ENCODE data around the gene NTM.

The NTM gene

DNA sequence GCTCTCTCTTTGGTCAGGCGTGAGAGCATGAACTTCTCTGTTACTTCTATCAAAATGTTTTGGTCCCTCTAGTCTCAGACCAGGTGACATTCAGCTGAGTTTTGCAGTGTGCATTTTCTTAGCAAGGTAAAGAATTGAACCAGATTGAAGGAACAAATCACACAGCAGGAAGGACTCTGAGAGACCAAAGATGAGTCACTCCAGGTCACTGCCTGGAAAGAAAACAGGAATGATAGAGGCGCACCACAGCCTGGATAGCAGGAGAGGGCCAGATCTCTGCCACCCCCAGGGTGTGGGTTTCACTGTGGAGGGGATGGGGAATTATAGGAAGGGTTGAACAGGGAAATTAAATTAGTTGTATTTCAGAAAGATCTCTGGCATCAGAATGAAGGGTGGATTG is 788.3 kb downstream of the NTM start:
- no peak for DNase-seq (ENCODE audit: low read depth)

DNA sequence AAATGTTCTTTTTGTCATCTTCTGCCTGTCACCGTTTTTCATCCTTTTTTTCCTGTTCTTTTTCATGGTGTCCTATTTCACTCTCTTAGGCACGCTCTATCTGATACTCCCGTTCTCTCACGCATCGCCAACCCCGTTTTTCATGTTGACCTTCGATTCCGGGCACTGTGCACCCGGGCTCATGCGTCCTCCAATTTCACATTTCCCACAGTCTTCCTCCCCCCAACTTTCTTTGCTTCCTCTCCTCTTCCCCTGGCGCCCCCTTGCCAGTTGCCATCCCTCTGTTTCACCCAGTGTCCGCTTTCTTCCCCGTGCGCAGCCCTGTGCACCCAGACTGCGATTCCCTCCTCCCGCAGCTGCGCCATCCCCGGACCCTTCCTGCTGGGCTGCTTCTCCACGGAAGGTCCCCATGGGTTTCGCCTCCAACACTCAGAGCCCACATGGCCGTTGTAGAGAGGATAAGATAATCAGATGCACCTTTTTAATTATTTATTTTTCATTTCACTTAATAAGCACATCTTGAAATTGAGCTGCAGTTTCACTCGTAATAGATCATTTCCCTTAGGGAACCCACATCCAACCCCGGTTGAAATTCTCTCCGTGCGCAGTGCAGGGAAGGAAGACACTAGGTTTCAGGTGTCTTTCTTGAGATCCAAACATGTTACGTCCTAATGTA is 791.1 kb downstream of the NTM start:
- DNase-seq (ENCODE audit: low read depth), result no peak

DNA sequence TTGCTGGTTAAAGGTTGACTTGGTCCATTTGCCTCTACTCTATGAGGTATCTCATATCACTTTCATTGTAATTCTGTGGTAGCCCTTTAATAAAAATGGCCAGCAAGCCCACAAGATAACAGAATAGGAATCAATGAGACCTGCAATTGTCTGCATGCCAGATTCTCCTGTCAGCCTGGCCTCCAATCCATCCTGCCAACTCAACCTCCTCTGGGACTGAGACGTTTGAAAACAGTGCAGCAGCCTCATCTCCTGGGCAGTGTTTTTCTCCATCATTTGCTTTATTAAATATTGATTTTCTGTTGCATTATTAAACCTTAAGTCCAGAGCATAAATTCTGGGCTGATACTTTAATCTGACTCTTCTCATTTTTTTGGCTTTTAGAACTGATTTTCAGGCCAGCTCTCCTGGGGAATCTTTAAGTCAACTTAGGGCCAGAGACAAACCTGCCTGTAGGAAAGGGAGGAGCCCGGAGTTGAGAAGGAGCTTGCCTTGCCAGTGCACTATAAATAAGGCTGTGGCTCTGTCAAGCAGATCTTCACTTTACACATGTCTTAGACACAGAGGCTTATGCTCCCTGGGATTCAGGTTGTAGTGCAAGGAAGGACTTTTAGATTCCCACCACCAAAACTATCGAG is 798.0 kb downstream of the NTM start:
- DNase-seq (ENCODE audit: low read depth), result no peak

DNA sequence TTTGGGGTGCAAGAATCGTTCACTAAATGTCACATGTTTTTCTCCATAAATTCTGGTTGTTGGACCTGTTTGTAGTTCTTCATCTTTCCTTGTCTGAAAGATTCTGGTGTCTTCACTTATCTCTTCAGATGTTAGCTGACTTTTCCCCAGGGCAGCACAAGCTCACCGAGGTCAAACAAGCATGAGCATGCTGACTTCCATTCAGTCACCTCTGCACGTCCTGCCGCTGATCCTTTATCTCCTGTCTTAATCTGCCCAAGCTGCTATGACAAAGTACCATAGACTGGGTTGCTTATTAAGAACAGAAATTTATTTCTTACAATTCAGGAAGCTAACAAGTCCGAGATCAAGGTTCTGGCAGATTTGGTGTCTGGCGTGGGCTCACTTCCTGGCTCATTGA is 800.6 kb downstream of the NTM start:
- no peak for DNase-seq (ENCODE audit: low read depth)

DNA sequence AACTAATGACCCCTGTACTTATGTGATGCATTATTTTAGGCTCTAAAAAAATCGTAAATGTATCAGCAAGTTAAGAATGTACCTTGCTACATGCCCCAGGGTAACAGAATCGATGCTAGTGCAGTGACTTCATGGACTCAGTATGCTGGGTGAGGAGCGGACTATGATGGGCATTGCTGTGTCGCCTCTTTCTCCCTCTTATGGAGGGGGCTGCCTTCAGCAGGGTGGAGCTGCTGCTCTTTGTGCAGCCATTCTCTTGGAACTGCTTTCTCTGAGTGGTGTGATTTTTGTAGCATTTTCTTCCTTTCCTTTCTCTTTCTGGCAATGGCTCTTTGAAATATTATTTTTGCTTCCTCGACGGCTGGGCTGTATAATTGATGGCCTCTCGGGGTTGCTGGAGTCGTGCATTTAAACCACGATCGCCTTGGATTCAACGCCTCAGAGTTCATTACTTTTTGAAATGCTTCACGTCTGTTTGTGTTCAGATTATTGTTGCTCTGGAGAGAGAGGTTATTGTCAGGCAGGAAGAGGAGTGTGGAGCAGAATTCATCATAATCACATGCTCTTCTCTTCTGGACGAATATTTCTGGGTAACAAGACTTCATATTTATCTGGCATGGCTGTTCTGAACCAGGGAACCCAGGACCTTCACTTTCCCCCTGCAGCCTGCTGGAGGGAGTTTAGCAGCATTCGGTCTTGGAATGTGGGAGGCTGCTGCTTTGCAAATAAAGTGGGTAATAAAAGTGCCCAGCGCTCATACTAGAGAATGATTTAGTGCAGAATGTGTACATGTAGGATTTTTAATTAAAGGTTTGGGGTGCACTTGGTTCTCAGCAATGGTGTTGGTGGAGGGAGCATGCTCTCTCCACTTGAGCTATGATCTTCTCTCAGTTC is 804.2 kb downstream of the NTM start:
- no peak for DNase-seq (ENCODE audit: low read depth)

DNA sequence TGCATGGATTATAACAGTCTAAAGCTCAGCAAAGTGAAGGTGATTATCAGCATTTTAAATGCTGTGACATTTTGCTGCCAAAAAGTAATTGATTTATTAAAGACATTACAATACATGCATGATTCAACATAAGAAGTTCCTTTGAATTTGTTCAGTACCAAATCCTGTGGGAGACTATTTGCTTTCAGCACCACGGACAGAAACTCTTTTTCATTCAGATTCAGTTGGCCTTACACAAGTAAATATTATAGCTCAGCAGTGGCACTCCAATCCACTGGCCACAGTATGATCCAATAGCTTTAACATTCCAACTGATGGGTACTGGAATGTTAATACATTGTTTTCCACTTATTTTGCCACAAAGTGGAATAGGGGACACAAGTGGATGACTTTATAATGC is 806.7 kb downstream of the NTM start:
- DNase-seq (ENCODE audit: low read depth), result no peak

DNA sequence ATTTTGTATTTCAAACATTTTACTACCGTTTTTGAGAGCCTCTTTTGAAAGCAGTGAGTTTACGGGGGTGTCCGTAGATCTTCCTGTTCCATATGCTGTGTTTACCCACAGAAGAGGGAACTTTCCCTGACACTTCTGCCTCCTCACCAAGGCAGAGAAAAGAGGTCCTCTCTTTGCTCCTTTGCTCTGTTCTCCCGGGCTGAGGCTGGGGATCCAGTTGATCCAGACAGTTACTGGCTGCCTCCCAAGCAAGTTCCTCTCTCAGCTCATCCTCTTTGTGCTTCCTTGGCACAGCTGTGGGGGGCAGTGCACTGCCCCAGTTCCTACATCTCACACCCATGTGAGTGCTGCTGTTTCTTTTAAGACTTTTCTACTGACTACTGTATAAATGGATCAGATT is 813.7 kb downstream of the NTM start:
- DNase-seq (ENCODE audit: low read depth), result no peak

DNA sequence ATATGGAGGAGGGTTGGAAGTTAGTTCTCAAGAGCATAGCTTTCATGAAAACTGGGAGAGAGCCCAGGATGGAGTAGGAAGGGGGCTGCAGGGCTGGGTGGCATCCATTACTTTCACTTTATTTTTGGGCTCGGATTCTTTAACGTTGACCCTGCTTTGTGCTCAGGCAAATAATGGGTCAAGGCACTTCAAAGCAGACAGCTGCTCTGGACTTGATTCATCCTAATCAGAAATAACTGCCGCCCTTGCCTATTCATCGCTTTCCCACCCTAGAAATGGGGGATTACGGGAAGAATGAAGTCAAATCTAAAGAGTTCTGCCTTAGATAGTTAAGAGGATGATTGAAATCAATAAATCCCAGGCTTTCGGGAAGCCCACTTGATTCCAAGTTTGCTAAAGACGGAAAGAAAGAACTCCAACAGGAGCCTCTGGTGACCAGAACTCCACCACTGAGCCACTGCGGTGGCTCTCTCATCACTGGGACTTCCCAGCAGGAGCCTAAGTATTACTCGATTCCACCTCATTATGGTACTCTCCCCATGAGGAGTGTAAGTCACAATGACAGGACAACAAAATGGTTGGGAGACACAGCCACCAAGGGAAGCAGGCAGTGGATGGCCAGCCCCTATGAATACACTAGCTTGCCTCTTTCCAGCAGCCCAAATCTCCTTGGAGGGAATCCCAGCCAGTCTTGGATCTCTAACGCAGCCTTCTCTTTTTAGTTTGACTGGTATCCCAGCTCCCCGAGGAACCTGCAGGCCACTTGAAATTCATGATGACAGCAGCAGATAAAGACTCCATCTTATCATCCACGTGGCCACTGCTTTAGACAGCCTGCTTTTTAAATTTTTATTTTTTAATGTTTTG is 815.5 kb downstream of the NTM start:
- no peak for DNase-seq (ENCODE audit: low read depth)

DNA sequence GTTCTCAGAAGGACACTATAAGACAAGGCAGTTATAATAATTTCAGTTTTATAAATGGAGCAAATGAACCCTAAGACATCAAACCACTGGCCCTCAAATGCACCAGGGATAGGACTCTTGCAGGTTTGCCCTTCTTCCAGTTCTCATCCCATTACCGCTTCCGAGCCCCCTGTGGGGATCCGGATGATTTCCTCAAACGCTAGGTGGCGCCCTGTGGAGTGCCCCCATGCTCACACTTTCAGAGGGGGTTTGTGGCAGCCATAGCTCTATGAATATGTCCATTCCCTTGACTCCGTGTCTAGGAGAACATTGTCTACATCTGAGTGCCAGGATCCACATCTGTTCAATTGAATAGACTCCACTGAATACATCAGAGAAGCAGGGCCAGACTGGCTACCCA is 816.3 kb downstream of the NTM start:
- no peak for DNase-seq (ENCODE audit: low read depth)

DNA sequence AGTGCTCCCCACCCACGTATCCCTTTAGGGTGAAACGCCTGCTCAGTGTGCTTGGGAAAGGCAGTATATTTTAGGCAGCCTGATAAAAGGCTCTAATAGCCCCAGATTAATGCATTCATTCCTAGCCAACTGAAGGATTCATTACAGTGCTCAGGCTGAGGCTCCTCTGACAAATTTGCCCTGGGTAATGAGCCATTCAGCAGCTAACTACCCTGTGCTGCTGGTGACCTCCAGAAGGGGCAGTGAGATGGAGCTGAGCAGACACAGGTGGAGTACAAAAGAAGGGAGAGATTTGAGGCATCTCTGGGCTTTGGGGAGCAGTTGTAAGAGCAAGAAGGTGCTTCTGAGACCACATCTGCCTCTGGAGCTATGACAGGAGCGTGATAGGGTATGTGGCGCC is 817.0 kb downstream of the NTM start:
- no peak for DNase-seq (ENCODE audit: low read depth)

DNA sequence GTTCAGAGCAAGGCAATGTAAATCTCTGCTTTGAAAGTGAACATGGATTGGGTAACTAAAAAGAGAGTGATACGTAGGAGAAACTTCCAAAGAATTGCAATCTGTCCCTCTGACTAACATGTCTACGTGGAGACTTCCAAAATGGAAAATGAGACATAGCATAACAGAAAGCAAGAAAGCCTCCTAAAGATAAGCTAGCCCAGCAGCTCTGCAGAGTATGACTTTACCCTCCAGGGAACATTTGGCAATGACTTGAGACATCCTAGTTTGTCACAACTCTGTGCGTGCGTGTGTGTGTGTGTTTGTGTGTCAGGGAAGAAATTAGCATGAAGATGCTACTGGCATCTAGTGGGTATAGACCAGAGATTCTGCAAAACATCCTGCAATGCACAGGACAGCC is 817.4 kb downstream of the NTM start:
- no peak for DNase-seq (ENCODE audit: low read depth)

DNA sequence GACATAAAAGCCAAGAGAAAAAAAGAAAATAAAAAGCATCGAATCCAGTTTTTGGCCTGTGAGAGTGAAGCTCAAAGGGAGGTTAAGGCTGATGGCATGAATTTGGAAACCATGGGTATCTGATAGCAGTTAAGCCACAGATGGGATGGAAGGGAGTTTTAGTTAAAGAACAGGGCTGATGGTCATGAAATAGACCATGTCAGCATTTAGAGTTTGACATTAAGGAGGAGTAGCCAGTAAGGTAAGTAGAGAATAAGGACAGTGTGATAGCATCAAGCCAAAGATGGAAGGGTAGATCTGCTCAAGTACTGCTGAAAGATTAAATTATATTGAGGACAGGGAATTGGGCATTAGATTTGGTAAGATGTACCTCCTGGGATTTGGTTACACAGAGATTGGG is 826.5 kb downstream of the NTM start:
- DNase-seq (ENCODE audit: low read depth), result no peak

DNA sequence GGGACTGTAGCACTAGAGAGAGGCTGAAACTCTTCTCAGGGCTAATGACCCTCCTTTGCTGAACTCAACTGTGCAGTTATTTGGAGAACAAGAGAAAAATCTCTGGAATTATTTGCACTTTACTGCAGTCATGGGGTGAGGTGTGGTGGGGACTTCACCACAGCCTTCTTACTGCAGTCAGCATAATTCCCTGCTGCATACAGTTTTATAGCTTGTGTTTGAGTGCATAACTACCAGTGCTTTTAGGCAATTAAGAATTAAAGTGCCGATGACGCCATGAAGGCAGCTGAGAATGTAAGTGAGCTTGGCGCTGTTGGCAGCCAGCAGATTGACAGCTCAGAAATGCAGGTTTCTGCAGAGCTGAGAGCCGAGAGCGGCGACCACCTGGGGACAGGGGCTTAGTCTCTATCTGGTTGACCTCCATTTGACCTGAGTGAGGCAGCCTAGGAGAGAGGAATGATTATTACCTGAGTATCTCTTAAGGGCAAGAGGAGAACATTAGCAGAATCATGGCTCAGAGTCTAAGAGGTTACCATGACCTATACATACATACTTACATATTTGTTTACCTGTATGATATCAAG is 830.0 kb downstream of the NTM start:
- DNase-seq (ENCODE audit: low read depth), result no peak

DNA sequence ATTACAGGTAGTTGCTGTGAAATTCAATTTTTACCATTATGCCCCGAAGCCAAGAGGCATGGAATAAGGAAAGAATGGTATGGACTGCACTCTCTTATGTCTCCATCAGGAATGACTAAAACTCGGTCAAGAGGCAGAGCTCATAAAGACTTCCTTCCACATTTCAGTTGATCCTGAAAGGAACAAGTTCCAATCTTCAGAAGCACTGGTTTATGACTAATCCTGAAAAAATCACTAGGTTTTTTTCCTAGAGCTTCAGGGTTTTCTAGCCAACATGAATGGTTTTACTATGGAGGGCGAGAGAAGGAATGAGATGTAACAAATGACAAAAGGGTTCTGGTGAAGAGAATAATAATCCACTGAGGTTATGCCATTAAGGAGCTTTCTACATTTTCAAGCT is 832.2 kb downstream of the NTM start:
- no peak for DNase-seq (ENCODE audit: low read depth)

DNA sequence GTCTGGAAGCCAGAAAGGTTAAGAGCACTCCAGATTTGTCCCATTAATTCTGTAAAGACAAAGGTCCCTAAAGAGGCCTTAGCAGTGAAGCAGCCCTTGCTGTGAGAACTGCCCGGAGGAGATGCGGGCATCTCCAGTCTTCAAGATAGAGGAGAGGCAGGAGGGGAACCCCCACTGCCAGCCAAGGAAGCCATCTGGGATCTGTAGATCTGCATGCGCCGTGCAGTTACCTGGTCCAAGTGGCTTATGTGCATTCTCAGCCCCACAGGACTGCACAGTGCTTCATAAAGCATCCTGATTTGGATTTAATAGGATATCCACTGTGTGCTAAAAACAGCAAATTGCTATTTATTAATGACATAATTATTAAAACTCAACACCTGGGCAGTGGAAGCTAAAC is 834.6 kb downstream of the NTM start:
- DNase-seq (ENCODE audit: low read depth), result no peak

DNA sequence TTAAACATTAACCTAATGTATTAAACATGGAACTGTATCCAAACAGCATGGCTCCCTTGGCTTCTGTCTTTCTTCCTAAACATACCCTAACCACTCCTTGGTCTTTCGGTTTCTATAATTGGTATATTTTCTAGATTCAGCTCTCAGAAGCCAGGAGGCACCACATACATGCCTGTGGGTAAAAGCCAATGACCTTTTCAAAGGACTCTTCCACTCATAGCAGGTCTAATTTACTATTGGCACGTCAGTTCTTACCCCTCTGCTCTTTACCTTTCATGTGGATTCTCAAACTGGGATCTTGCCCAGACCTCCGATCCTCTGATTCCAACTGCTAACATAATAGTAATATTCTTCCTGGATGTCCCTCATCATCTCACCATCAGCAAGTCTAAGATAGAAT is 835.1 kb downstream of the NTM start:
- DNase-seq (ENCODE audit: low read depth), result no peak

DNA sequence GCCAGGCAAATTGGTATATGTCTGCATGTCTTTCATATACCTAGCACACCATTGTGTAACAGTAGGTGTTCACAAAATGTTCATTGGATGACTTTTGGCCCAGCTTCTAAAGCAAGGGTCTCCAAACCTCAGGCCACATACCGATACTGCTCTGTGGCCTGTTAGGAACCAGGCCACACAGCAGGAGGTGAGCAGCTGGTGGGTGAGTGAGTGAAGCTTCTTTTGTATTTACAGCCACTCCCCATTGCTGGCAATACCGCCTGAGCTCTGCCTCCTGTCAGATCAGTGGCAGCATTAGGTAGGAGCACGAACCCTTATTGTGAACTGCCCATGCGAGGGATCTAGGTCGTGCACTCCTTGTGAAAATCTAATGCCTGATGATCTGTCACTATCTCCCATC is 836.6 kb downstream of the NTM start:
- no peak for DNase-seq (ENCODE audit: low read depth)

DNA sequence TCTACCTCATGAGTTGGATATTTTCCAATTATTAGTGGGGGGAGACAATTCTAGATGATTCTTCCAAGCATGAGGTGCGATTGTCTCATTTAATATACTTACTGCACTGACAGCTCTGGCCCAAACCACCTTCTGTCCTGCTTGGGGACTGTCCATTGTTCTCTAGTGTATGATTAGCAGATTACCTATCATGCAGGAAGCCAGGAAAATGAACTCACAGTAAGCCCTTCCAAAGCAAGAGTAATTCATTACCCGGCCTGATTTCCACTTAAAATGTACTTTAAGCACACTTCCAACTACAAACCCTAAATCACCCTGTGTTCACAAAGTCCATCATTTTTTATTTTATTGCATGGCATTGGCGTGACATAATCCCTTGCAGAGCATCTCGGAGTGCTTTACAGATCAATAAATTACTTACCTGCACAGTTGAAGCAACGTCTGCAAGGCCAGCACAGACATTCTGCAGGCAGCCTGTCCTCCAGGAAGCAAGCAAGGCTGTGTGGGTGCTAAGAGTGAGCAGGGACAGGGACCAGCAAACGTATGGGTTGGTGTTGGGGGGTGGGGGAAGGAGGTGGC is 838.2 kb downstream of the NTM start:
- no peak for DNase-seq (ENCODE audit: low read depth)

DNA sequence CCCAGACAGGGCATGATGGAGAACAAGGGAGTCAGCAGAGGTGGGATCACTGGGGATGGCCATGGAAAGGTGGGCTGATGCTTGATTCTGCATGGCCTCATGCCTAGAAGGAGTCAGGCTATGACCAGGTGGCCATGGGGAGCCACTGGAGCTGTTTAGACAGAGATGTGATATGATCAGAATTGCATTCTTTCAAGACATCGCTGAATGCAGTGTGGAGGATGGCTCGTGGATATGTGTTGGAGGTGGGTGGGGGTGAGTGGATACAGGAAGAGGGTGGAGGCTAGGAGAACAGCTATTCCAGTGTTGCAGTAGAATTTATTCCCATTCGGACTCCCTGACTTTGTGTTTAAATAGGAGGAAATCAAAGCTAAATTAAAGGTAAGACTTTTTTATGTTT is 841.1 kb downstream of the NTM start:
- DNase-seq (ENCODE audit: low read depth), result no peak

DNA sequence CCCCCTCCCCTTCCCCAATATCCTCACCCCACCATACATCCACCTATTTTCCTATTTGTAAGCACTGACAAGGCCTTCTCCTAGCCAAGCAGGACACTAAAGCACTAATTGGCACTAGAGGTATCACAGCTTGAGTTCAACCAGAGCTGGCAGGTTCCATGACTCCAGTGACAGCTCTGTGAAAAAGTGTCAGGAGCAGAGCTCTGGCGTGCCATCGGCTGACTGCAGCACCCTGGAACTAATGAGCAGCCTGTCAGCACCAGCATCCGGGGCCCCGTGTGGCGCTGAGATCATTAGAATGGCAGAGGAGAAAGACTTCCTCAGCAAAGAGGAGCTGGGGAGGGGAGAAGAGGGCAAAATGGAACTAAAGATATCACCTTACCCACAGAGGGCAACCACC is 847.4 kb downstream of the NTM start:
- no peak for DNase-seq (ENCODE audit: low read depth)

DNA sequence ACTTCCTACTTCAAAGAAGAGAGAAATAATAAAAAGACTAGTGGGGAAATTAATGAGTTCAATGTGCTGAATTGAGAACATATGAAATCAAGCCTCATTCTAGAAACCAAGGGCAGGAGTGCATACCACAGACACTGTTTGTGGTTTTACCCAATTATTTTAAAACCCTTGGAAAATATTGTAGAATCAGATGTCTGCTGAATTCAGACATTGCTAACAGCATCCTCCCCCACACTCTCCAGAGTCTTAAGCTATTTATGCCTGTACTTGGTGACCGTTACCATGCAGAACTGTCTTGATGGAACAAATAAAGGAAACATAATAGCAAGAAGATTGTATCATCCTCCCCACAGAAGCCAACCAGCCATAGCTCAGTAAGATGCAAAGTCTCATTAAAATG is 850.1 kb downstream of the NTM start:
- no peak for DNase-seq (ENCODE audit: low read depth)

DNA sequence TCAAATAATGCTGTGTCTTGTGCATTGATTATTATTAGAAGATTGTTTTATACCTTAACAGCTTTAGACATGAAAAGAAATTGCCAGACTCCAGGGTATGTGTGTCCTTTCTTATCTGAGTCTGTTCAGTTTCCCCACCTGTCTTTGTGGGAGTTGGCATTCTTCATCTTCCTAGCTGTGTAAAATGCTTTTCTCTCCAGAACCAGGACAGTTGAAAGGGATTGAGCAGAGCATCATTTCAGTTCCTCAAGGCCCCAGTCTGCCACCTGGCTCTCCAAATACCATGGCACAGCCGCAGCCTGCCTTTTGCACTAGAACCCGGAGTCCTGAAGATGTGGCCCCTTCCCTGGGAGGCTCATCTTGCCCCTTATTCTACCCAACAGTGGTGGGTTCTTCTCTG is 851.9 kb downstream of the NTM start:
- no peak for DNase-seq (ENCODE audit: low read depth)

All from stimulated activated CD8-positive, alpha-beta memory T cell treated with anti-CD3 and anti-CD28 coated beads, Interleukin-12 subunit alpha, Interleukin-12 subunit beta, amount 100 ng/mL, for 4 hours (primary cell).